H1 (cell line): ENCODE results near the gene CDC42SE2. TPM values are rescaled to one million over a fixed set of nuclear protein-coding genes. Genes with fewer than 3 reads are reported as not detected.

ENCODE experiments used
- CTCF ChIA-PET: fragments of 300-600 bp; sonication (Branson Sonifier 250); formaldehyde crosslinking; loops from one replicate; lab custom pipeline; 2021; ENCODE audit not compliant: partially characterized antibody; lab: Charles Lee
- POLR2A ChIA-PET: fragments of 300-600 bp; sonication (Branson Sonifier 250); formaldehyde crosslinking; loops from one replicate; lab custom pipeline; 2021; ENCODE audit warnings: inconsistent platforms; ENCODE audit not compliant: partially characterized antibody; lab: Charles Lee
- DNase-seq, 2 experiments: peaks; one replicate each; pipeline versions ENCODE4 v3.0.0 to v3.0.0-alpha.2; 2010 to 2022; ENCODE audit warnings: low spot score in 2 of 2, low read depth in 1 of 2, mixed read lengths in 1 of 2
- FAIRE-seq: peaks from 2 replicates; lab custom pipeline; 2011; peaks lifted over from hg19 to GRCh38; lab: Jason Lieb, UNC
- H2AFZ ChIP-seq: 2 replicates; pipeline ENCODE4 v1.8.1; 2012; ENCODE audit warnings: low read length, inconsistent platforms
- H2AK5ac ChIP-seq: 2 replicates; pipeline ENCODE4 v1.6.1; 2013; ENCODE audit warnings: low read depth, low read length
- H2BK120ac ChIP-seq: replicated peaks from 2 replicates; pipeline ENCODE3; 2013; ENCODE audit warnings: low read depth, low read length, inconsistent platforms
- H2BK12ac ChIP-seq: 2 replicates; pipeline ENCODE4 v1.6.1; 2013; ENCODE audit warnings: low read depth, low read length
- H2BK15ac ChIP-seq: 2 replicates; pipeline ENCODE4 v1.6.1; 2013; ENCODE audit warnings: low read length
- H2BK20ac ChIP-seq: 2 replicates; pipeline ENCODE4 v1.6.1; 2013; ENCODE audit warnings: low read length
- H2BK5ac ChIP-seq: 2 replicates; pipeline ENCODE4 v1.6.1; 2013; ENCODE audit warnings: low read depth, low read length
- H3K14ac ChIP-seq: 2 replicates; pipeline ENCODE4 v1.6.1; 2013; ENCODE audit warnings: inconsistent platforms; ENCODE audit not compliant: insufficient read length
- H3K18ac ChIP-seq: 2 replicates; pipeline ENCODE4 v1.6.1; 2013; ENCODE audit warnings: low read length; ENCODE audit errors: extremely low read depth
- H3K23ac ChIP-seq: 2 replicates; pipeline ENCODE4 v1.6.1; 2013; ENCODE audit warnings: inconsistent platforms; ENCODE audit not compliant: insufficient read length
- H3K23me2 ChIP-seq: 2 replicates; pipeline ENCODE4 v1.6.1; 2013; ENCODE audit warnings: low read depth, low read length
- H3K27ac ChIP-seq: 2 replicates; pipeline ENCODE4 v1.6.1; 2011; ENCODE audit warnings: low read depth, low read length, inconsistent platforms
- H3K27me3 ChIP-seq, 4 experiments: replicated peaks in 1 of 4; 1 replicate in 1 of 4; 2 replicates in 3 of 4; pipeline versions ENCODE4 v1.6.1 to v1.8.1; 2011 to 2013; ENCODE audit warnings: low read length in 3 of 4, mild to moderate bottlenecking in 3 of 4, inconsistent platforms in 2 of 4, mixed read lengths in 2 of 4, moderate library complexity in 1 of 4; ENCODE audit not compliant: control insufficient read depth in 3 of 4, insufficient read depth in 3 of 4; ENCODE audit errors: extremely low read depth in 1 of 4
- H3K36me3 ChIP-seq, 4 experiments: 2 replicates each; pipeline versions ENCODE4 v1.6.1 to v1.8.1; 2011 to 2013; ENCODE audit warnings: mild to moderate bottlenecking in 4 of 4, low read length in 3 of 4, moderate library complexity in 2 of 4, control low read depth in 1 of 4, inconsistent platforms in 1 of 4; ENCODE audit not compliant: insufficient read depth in 4 of 4, control insufficient read depth in 2 of 4
- H3K4ac ChIP-seq: replicated peaks from 2 replicates; pipeline ENCODE3; 2013; ENCODE audit warnings: low read length, low read depth, mixed read lengths, inconsistent platforms; ENCODE audit not compliant: insufficient read length
- H3K4me1 ChIP-seq, 4 experiments: replicated peaks in 1 of 4; 1 replicate in 1 of 4; 2 replicates in 3 of 4; pipeline versions ENCODE4 v1.6.1 to v1.8.1; 2011 to 2013; ENCODE audit warnings: low read length in 3 of 4, inconsistent platforms in 2 of 4, mixed read lengths in 1 of 4; ENCODE audit not compliant: insufficient read depth in 4 of 4, control insufficient read depth in 3 of 4
- H3K4me2 ChIP-seq, 2 experiments: 2 replicates each; pipeline versions ENCODE4 v1.6.1 to v1.8.1; 2011 to 2013; ENCODE audit warnings: low read depth in 2 of 2, low read length in 2 of 2, control low read depth in 1 of 2, inconsistent platforms in 1 of 2, mild to moderate bottlenecking in 1 of 2; ENCODE audit not compliant: insufficient read depth in 1 of 2
- H3K4me3 ChIP-seq, 4 experiments: fragments of 200-600, 300-600 bp in 1 of 4; sonication (generic), shearing (Covaris generic), sonication (Bioruptor Twin) in 1 of 4; 2 replicates each; pipeline versions ENCODE4 v1.5.1 to v1.8.1; 2011 to 2016; ENCODE audit warnings: low read length in 4 of 4, low read depth in 3 of 4, control low read depth in 2 of 4, inconsistent platforms in 2 of 4, mild to moderate bottlenecking in 2 of 4, mixed read lengths in 1 of 4, moderate library complexity in 1 of 4; ENCODE audit not compliant: insufficient read depth in 2 of 4; ENCODE audit errors: extremely low read depth in 1 of 4
- H3K56ac ChIP-seq: replicated peaks from 2 replicates; pipeline ENCODE3; 2013; ENCODE audit warnings: low read depth, mild to moderate bottlenecking, mixed read lengths, low read length, inconsistent platforms; ENCODE audit not compliant: insufficient read length
- H3K79me1 ChIP-seq: 2 replicates; pipeline ENCODE4 v1.6.1; 2013; ENCODE audit warnings: low read depth, low read length, control low read depth
- H3K79me2 ChIP-seq, 2 experiments: 2 replicates each; pipeline versions ENCODE4 v1.6.1 to v1.8.1; 2012 to 2013; ENCODE audit warnings: low read length in 2 of 2, mild to moderate bottlenecking in 2 of 2, inconsistent platforms in 1 of 2; ENCODE audit not compliant: insufficient read depth in 2 of 2, control insufficient read depth in 1 of 2
- H3K9ac ChIP-seq, 4 experiments: replicated peaks in 1 of 4; 1 replicate in 1 of 4; 2 replicates in 3 of 4; pipeline versions ENCODE4 v1.6.1 to v1.8.1; 2011 to 2013; ENCODE audit warnings: low read depth in 3 of 4, low read length in 3 of 4, control low read depth in 2 of 4, mild to moderate bottlenecking in 2 of 4, moderate library complexity in 2 of 4, inconsistent platforms in 1 of 4; ENCODE audit errors: extremely low read depth in 1 of 4
- H3K9me3 ChIP-seq, 2 experiments: 2 replicates each; pipeline versions ENCODE4 v1.6.1 to v1.8.1; 2012 to 2013; ENCODE audit warnings: mild to moderate bottlenecking in 2 of 2, moderate library complexity in 2 of 2, control low read depth in 1 of 2, inconsistent platforms in 1 of 2, low read depth in 1 of 2, low read length in 1 of 2, mixed read lengths in 1 of 2; ENCODE audit not compliant: insufficient read depth in 2 of 2
- H4K20me1 ChIP-seq, 2 experiments: replicated peaks in 1 of 2; 2 replicates each; pipeline versions ENCODE3 to v1.8.1; 2011 to 2013; ENCODE audit warnings: inconsistent platforms in 2 of 2, low read length in 2 of 2, mild to moderate bottlenecking in 1 of 2; ENCODE audit not compliant: insufficient read depth in 2 of 2, control insufficient read depth in 1 of 2
- H4K5ac ChIP-seq: 2 replicates; pipeline ENCODE4 v1.6.1; 2013; ENCODE audit warnings: low read length, low read depth, mixed read lengths, inconsistent platforms; ENCODE audit not compliant: insufficient read length
- H4K8ac ChIP-seq: 2 replicates; pipeline ENCODE4 v1.8.0; 2013; ENCODE audit warnings: mild to moderate bottlenecking, moderate library complexity, low read length, inconsistent platforms; ENCODE audit not compliant: insufficient read depth; ENCODE audit errors: extremely low read depth
- H4K91ac ChIP-seq: replicated peaks from 2 replicates; pipeline ENCODE3; 2013; ENCODE audit warnings: low read length, mixed read lengths, inconsistent platforms; ENCODE audit not compliant: insufficient read length
- CREB1 ChIP-seq: IDR thresholded peaks from 2 replicates; pipeline ENCODE4 v1.6.1; 2012; ENCODE audit warnings: inconsistent platforms
- CTCF ChIP-seq, 3 experiments: IDR thresholded peaks; 1 replicate in 2 of 3; 2 replicates in 1 of 3; pipeline versions ENCODE4 v1.5.1 to v1.6.1; 2011; ENCODE audit warnings: low read length in 3 of 3, mild to moderate bottlenecking in 3 of 3, inconsistent platforms in 2 of 3, low read depth in 1 of 3, moderate library complexity in 1 of 3; ENCODE audit not compliant: insufficient read depth in 1 of 3; ENCODE audit errors: control extremely low read depth in 1 of 3
- GTF2F1 ChIP-seq: IDR thresholded peaks from 2 replicates; pipeline ENCODE4 v1.6.1; 2012; ENCODE audit warnings: low read depth, low read length, improper control_type of control experiment, borderline replicate concordance
- JUN ChIP-seq: IDR thresholded peaks from 2 replicates; pipeline ENCODE4 v1.6.1; 2011; ENCODE audit warnings: low read depth, mild to moderate bottlenecking, improper control_type of control experiment, low read length
- KDM4A ChIP-seq: IDR thresholded peaks from one replicate; pipeline ENCODE4 v1.7.1; 2012; ENCODE audit warnings: low read depth, mild to moderate bottlenecking, moderate library complexity, low read length, inconsistent platforms; ENCODE audit not compliant: severe bottlenecking
- POU5F1 ChIP-seq: IDR thresholded peaks from 2 replicates; pipeline ENCODE4 v1.6.1; 2011; ENCODE audit warnings: low read depth, mild to moderate bottlenecking, low read length, moderate library complexity
- RAD21 ChIP-seq, 2 experiments: IDR thresholded peaks in 1 of 2; conservative IDR thresholded peaks in 1 of 2; 2 replicates each; pipeline ENCODE4 v1.6.1; 2011; ENCODE audit warnings: low read depth in 2 of 2, low read length in 2 of 2, improper control_type of control experiment in 1 of 2, inconsistent platforms in 1 of 2, mild to moderate bottlenecking in 1 of 2, moderate library complexity in 1 of 2
- SUZ12 ChIP-seq: fragments of 200-600 bp; sonication (generic); IDR thresholded peaks from 2 replicates; pipeline ENCODE4 v1.6.1; 2012; ENCODE audit warnings: mild to moderate bottlenecking, inconsistent platforms, low read length, moderate library complexity, mixed read lengths
- WGBS, 2 experiments: shearing (Covaris generic) in 1 of 2; methylation state at CpG; one replicate each; pipeline versions ENCODE4 v1.1.6 to v1.1.7; 2013 to 2015; ENCODE audit warnings: low lambda C conversion rate in 2 of 2, mixed read lengths in 2 of 2, inconsistent platforms in 1 of 2, low coverage in 1 of 2, missing lambda C conversion rate in 1 of 2; ENCODE audit not compliant: insufficient replicate concordance in 2 of 2, insufficient coverage in 1 of 2, insufficient read length in 1 of 2; ENCODE audit errors: extremely low coverage in 1 of 2, missing lambda C conversion rate in 1 of 2; 5-methylcytosine and 5-hydroxymethylcytosine counted together
- polyA plus RNA-seq, 7 experiments: library from polyadenylated mRNA; depleted of rRNA in 3 of 7; stranded (reverse) in 5 of 7; unstranded in 2 of 7; fragments of >200 nt in 5 of 7; fragments of 200-250 nt in 2 of 7; gene quantifications; 1 replicate in 5 of 7; 2 replicates in 1 of 7; 4 replicates in 1 of 7; pipeline versions ENCODE4 v1.2.1 to v1.2.3, GENCODE V29; 2011 to 2013; ENCODE audit warnings: missing spikeins in 2 of 7, mixed read lengths in 2 of 7
- total RNA-seq: library from RNA; stranded (reverse); fragmentation: NEBNext Ultra II Directional; extraction: Animal tissue kit (Norgen Biotek cat#: 25700); gene quantifications from 2 replicates; pipeline ENCODE4 v1.2.1, GENCODE V29; 2021

CDC42SE2 gene
- total and polyA plus RNA-seq, 2 of the 8 experiments (the other 6 are each of a cell fraction or from before 2014, with no cell fraction given) = 16.7 to 30.8 TPM

GRCh38 chr5:131417240-131417869, 153.5 kb downstream of the CDC42SE2 start:
- CTCF ChIA-PET = interaction anchor here (1.3 kb wide), 1 partner anchor 593 kb away, joined by 3 read pairs; no protein-coding TSS in a partner anchor
- Histone ChIP-seq H2BK5ac (no peak overlapping the region), H3K4ac (no peak overlapping the region), H3K27me3 (no peaks in the 10 kb centered on the region), H3K9me3 (no peaks in the 10 kb centered on the region), H4K20me1 (no peaks in the 10 kb centered on the region), H3K9ac (no peak overlapping the region), H2BK20ac (no peak overlapping the region), H3K18ac (no peak overlapping the region), H3K79me2 (no peaks in the 10 kb centered on the region), H2BK15ac (no peak overlapping the region), H3K14ac (no peak overlapping the region), H4K8ac (no peak overlapping the region), H3K36me3 (peaks cover 0 to 6% (median under 1%) of the 10 kb centered on the region in 4 experiments; a peak in 3 of 8 replicates), H3K23me2 (no peaks in the 10 kb centered on the region), H3K23ac (no peak overlapping the region), H3K4me3 (no peak overlapping the region), H3K4me1 (no peaks in the 10 kb centered on the region), H4K91ac (no peak overlapping the region), H3K4me2 (no peak overlapping the region), H2AFZ (no peak overlapping the region), H3K79me1 (no peaks in the 10 kb centered on the region; the same call in 1 of the 2 replicates), H3K27ac (no peak overlapping the region), H4K5ac (no peak overlapping the region), H2BK12ac (no peak overlapping the region), H3K56ac (no peak overlapping the region), H2AK5ac (no peak overlapping the region), H2BK120ac (no peak overlapping the region)
- WGBS, 2 experiments = 29% methylated on average over 7 of the region's 7 CpGs; no CpG with 5 or more reads in 1 of the 2 experiments
- FAIRE-seq (peak; percentile 28), DNase-seq (peak; percentile 17 to 84)
- POLR2A ChIA-PET = no interaction called here
- TF ChIP-seq SUZ12 (no peak), CREB1 (no peak), JUN (no peak), RAD21 (IDR thresholded peaks at IDR 0.05 in 1 of 2, conservative IDR thresholded peaks at IDR 0.05 in 1 of 2; ENCODE audit: low read depth in 2 of 2, low read length in 2 of 2) (peak; percentile 77 to 79), POU5F1 (no peak), KDM4A (no peak), GTF2F1 (no peak), CTCF (IDR thresholded peaks at IDR 0.05; ENCODE audit: control extremely low read depth in 1 of 3, insufficient read depth in 1 of 3, low read depth in 1 of 3, low read length in 3 of 3) (peak in 2 of 3 experiments; percentile 52 to 79; a peak in 2 of 4 replicates)
